NCI-H128 (cell line): ENCODE measurements around the gene GAPDHS.

ENCODE experiments used
- DNase-seq: peaks from one replicate; lab custom pipeline; 2025; ENCODE audit not compliant: unreplicated experiment; lab: John Stamatoyannopoulos, UW

The GAPDHS gene

DNA sequence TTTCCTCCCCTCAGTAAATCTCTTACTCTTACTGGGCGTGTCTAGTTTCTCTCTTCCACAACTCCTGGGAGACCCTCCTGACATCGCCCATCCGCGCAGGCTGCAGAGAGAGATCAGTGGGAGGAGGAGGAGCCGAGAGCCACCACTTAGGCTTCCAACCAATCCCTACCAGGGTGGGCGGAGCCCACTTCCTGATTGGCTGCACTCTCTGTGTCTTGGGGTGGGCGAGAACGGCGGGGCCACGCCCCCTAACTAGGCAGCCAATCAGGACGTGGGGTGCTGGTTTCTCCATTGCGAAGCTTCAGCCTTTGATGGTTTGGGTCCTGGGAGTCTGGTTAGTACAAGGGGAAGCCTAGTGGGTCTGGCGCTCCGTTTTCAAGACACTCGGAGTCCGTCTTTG is 52.6 kb downstream of the GAPDHS start, which contains the start of gene PMIS2:
PMIS2 (plus strand) TSS at position 326 of the 400 bp plus-strand sequence. CDS start 87 bp downstream, outside the sequence.
- no peak for DNase-seq

DNA sequence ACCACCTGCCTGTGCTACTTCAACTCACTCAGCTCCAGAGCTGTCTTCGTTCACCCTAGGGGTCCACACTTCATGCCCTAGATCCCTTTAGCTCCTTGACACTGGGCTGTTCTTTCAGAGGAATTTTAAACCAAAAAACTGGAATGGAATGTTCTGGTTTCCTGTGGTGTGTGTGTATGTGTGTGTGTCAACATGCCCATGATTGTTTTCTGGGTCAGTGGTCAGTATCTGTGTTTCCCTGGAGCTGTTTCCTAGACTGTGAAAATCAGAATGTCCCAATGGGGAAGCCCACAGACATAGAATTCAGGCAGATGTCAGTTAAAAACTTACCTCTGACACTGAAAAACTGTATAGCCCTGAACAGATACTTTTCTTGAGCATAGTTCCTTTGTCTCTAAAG is 54.1 kb downstream of the GAPDHS start:
- no peak for DNase-seq

DNA sequence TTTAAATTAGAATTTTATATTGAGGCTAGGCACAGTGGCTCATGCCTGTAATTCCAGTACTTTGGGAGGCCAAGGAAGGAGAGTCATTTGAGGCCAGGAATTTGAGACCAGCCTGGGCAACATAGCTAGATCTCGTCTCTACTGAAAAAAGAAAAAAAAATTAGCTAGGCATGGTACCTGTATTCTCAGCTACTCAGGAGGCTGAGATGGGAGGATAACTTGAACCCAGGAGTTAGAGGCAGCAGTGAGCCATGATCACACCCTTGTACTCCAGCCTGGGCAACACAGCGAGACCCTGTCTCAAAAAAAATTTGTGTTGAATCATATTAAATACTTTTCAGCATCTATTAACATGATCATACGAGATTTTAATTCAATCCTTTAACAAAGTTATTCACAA is 57.6 kb downstream of the GAPDHS start:
- DNase-seq: no peak

DNA sequence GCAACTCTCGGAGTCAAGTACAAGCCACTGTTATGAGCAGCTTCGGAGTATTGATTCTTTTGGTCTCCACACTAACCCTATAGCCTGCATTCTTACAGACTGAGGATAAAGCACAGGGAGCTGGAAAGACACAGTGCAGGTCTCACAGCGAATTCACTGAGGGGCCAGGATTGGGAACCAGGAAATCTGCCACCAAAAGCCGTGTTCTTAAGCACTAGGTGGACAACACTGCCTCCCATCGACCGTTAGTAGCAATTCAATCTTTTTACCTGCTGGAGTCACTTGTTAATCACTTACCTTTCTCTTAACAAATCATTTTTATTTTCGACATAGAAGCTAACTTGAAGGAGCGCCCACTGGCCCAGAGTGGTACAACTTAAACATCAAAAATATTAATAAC is 59.0 kb downstream of the GAPDHS start:
- DNase-seq: no peak
